ENCODE results near the gene ACSS3.

DNA sequence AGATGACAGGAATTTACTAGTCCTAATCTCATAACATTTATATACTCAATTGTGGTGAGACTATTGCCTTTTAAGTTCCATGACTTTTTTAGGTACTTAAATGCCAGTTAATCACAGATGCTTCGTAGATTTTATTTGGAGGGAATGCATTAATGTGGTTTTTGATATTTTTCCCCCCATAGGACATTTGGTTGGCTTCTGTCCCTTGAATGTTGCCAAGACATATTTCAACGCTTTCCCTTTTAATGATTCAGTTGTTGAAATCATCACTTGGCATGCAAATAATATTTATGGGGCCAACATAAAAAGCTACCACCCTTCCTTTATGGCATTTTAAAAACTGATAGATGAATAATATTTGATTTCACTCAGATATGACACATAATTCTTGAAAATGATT is 172.1 kb downstream of the ACSS3 start:
- TF ChIP-seq, protein P1, sequence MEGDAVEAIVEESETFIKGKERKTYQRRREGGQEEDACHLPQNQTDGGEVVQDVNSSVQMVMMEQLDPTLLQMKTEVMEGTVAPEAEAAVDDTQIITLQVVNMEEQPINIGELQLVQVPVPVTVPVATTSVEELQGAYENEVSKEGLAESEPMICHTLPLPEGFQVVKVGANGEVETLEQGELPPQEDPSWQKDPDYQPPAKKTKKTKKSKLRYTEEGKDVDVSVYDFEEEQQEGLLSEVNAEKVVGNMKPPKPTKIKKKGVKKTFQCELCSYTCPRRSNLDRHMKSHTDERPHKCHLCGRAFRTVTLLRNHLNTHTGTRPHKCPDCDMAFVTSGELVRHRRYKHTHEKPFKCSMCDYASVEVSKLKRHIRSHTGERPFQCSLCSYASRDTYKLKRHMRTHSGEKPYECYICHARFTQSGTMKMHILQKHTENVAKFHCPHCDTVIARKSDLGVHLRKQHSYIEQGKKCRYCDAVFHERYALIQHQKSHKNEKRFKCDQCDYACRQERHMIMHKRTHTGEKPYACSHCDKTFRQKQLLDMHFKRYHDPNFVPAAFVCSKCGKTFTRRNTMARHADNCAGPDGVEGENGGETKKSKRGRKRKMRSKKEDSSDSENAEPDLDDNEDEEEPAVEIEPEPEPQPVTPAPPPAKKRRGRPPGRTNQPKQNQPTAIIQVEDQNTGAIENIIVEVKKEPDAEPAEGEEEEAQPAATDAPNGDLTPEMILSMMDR (IDR thresholded peaks at IDR 0.05), result no peak
- TF ChIP-seq POLR2A (IDR thresholded peaks at IDR 0.05), result no peak
